ENCODE data around the gene XRCC4.

XRCC4 gene

GRCh38 chr5:83277953-83278352 lies 200.6 kb downstream of the XRCC4 start:
- H3K36me3 Mint-ChIP-seq (ENCODE audit: low read depth) = no peaks in the 10 kb centered on the region
- no peaks in the 10 kb centered on the region for H3K4me1 Mint-ChIP-seq (ENCODE audit: low read depth)
- H3K27me3 Mint-ChIP-seq (ENCODE audit: low read depth) = no peaks in the 10 kb centered on the region
- no peak overlapping the region for H3K27ac Mint-ChIP-seq
- H3K9me3 Mint-ChIP-seq = no peaks in the 10 kb centered on the region
- no peak overlapping the region for H3K4me3 Mint-ChIP-seq

GRCh38 chr5:83281176-83281575 lies 203.8 kb downstream of the XRCC4 start:
- Mint-ChIP-seq H3K9me3 (no peaks in the 10 kb centered on the region), H3K27ac (no peak overlapping the region), H3K27me3 (ENCODE audit: low read depth) (no peaks in the 10 kb centered on the region), H3K4me1 (ENCODE audit: low read depth) (no peaks in the 10 kb centered on the region), H3K4me3 (no peak overlapping the region), H3K36me3 (ENCODE audit: low read depth) (no peaks in the 10 kb centered on the region)

GRCh38 chr5:83281658-83282057 lies 204.3 kb downstream of the XRCC4 start:
- Mint-ChIP-seq H3K27ac (no peak overlapping the region), H3K9me3 (no peaks in the 10 kb centered on the region), H3K27me3 (ENCODE audit: low read depth) (no peaks in the 10 kb centered on the region), H3K36me3 (ENCODE audit: low read depth) (no peaks in the 10 kb centered on the region), H3K4me3 (no peak overlapping the region), H3K4me1 (ENCODE audit: low read depth) (no peaks in the 10 kb centered on the region)

DNA sequence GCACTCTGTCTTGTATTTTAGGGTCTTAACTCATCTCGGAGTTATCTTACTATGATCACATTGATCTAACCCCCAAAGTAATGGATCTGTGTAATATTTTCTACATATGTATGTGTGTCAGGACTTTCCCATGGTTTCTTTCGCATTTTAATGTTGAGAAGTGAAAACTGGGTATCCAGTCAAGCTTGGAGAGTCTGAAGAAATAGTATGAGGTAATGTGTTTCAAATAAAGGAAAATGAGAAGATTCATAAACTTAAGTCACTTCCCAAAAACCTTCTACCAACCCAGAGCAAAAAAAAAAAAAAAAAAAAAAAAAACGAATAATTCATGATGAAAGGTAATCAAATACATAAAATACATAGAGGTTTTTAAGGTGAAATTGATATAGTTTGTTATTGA lies 206.4 kb downstream of the XRCC4 start:
- H3K4me1 Mint-ChIP-seq (ENCODE audit: low read depth) = no peaks in the 10 kb centered on the region
- H3K27me3 Mint-ChIP-seq (ENCODE audit: low read depth) = no peaks in the 10 kb centered on the region
- H3K27ac Mint-ChIP-seq = no peak overlapping the region
- H3K4me3 Mint-ChIP-seq = no peak overlapping the region
- no peaks in the 10 kb centered on the region for H3K9me3 Mint-ChIP-seq
- no peaks in the 10 kb centered on the region for H3K36me3 Mint-ChIP-seq (ENCODE audit: low read depth)

- no peaks in the 10 kb centered on the region for H3K27me3 Mint-ChIP-seq (ENCODE audit: low read depth)
- no peak overlapping the region for H3K4me3 Mint-ChIP-seq
- H3K9me3 Mint-ChIP-seq = no peaks in the 10 kb centered on the region
- H3K4me1 Mint-ChIP-seq (ENCODE audit: low read depth) = no peaks in the 10 kb centered on the region
- H3K36me3 Mint-ChIP-seq (ENCODE audit: low read depth) = no peaks in the 10 kb centered on the region
- H3K27ac Mint-ChIP-seq = no peak overlapping the region
Measured at GRCh38 chr5:83285661-83286398, 208.5 kb downstream of the XRCC4 start.

DNA sequence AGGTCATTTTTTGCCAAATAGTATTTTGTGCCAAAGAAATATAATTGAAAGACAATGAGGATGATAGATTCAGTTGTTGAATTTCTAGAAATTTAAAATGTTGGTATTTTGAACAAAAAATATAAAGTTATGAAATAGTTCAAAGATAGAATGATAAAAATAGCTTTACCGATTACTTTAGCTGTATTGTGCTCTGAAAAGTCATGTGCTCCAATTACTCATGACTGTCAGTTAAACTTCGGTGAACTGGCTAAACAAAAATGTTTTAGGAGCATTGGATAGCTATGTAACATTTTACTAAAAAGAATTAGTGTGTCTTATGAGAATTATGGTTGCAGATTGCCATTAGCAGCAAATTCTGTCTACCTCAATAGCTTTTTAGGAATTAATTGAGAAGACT lies 216.9 kb downstream of the XRCC4 start:
- Mint-ChIP-seq H3K4me3 (no peak overlapping the region), H3K36me3 (ENCODE audit: low read depth) (no peaks in the 10 kb centered on the region), H3K9me3 (peaks cover 2% of the 10 kb centered on the region), H3K27me3 (ENCODE audit: low read depth) (no peaks in the 10 kb centered on the region), H3K27ac (no peak overlapping the region), H3K4me1 (ENCODE audit: low read depth) (no peaks in the 10 kb centered on the region)

DNA sequence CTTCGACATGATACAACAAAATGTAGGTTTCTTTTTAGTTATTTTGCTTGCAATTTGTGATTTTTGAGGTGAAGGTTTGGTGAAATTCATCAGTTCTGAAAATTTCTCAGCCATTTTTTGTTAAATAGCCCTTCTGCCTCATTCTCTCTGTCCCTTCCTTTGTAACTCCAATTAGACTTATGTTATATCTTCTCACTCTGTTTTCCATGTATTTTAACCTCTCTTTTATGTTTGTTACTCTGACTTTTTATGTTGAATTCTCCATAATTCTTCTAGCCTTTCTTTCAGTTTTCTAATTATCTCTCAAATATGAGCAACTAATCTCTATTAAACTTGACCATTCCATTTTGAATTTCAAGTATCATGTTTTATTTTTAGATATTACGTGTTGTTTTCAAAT lies 222.0 kb downstream of the XRCC4 start:
- peaks cover 2% of the 10 kb centered on the region for H3K4me1 Mint-ChIP-seq (ENCODE audit: low read depth)

GRCh38 chr5:83306572-83307241 lies 229.4 kb downstream of the XRCC4 start:
- H3K4me3 Mint-ChIP-seq = no peak overlapping the region

More for the DNA sequence above, 222.0 kb downstream of the XRCC4 start:
- Mint-ChIP-seq H3K9me3 (peaks cover 24% of the 10 kb centered on the region), H3K4me3 (no peak overlapping the region), H3K27ac (no peak overlapping the region), H3K27me3 (ENCODE audit: low read depth) (no peaks in the 10 kb centered on the region), H3K36me3 (ENCODE audit: low read depth) (peaks cover 3% of the 10 kb centered on the region)

DNA sequence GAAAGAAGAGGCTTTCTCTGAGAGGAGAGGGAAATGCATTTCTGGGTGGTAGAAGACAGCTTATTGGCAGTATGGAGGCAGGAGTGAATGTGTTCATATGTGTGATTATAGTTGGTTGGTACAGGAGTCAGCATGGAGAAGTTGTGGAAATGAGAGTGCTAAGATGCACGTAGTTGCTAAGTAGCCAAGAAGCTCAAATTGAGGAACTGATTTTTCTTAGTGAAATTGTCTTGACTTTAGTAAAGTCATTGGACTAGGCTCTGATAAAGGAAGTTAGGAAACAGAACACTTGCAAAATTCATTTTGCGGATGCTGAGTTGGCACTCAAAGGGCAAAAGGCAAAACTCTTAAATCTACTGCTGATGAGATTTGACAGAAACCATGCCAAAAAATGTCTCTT lies 235.3 kb downstream of the XRCC4 start:
- Mint-ChIP-seq H3K36me3 (ENCODE audit: low read depth) (peaks cover 3% of the 10 kb centered on the region), H3K27me3 (ENCODE audit: low read depth) (no peaks in the 10 kb centered on the region), H3K4me1 (ENCODE audit: low read depth) (no peaks in the 10 kb centered on the region), H3K27ac (no peak overlapping the region), H3K9me3 (peaks cover 12% of the 10 kb centered on the region), H3K4me3 (no peak overlapping the region)

More at GRCh38 chr5:83306572-83307241, 229.4 kb downstream of the XRCC4 start:
- no peak overlapping the region for H3K27ac Mint-ChIP-seq
- H3K36me3 Mint-ChIP-seq (ENCODE audit: low read depth) = no peaks in the 10 kb centered on the region
- no peaks in the 10 kb centered on the region for H3K27me3 Mint-ChIP-seq (ENCODE audit: low read depth)
- H3K9me3 Mint-ChIP-seq = peaks cover 4% of the 10 kb centered on the region
- H3K4me1 Mint-ChIP-seq (ENCODE audit: low read depth) = peaks cover 3% of the 10 kb centered on the region

- Mint-ChIP-seq H3K4me1 (ENCODE audit: low read depth) (no peaks in the 10 kb centered on the region), H3K9me3 (peaks cover 12% of the 10 kb centered on the region), H3K27me3 (ENCODE audit: low read depth) (no peaks in the 10 kb centered on the region), H3K27ac (no peak overlapping the region), H3K4me3 (no peak overlapping the region), H3K36me3 (ENCODE audit: low read depth) (peaks cover 3% of the 10 kb centered on the region)
Measured at GRCh38 chr5:83313436-83313835, 236.1 kb downstream of the XRCC4 start.

DNA sequence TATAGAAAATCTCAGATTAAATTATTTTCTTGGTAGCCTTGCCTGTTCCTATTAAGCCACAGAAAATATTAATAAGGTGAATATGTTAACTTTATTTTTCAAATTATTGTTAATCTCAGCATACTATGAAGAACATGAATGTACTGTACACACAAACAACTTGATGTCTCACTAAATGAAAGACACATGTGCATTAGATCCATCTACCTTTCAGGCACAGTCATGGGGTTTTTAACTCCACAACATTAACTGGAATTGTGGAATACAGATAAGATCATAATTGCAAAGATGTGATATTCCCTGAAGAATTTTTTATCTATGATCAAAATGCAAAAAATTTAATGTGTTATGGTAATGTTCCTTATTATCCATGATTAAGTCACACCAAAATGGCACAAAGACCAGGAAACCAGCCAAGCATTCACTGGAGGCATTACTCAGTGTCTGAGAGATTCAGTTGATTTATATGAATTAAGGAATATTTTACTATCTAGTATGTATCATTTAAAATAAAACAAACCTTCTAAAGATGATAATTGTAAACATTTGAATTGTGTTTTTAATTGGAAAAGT lies 244.2 kb downstream of the XRCC4 start:
- Mint-ChIP-seq H3K4me1 (ENCODE audit: low read depth) (no peaks in the 10 kb centered on the region), H3K27ac (no peak overlapping the region), H3K9me3 (no peaks in the 10 kb centered on the region), H3K4me3 (no peak overlapping the region), H3K36me3 (ENCODE audit: low read depth) (no peaks in the 10 kb centered on the region), H3K27me3 (ENCODE audit: low read depth) (no peaks in the 10 kb centered on the region)

GRCh38 chr5:83322273-83322924 lies 245.1 kb downstream of the XRCC4 start:
- H3K27ac Mint-ChIP-seq = no peak overlapping the region
- H3K4me3 Mint-ChIP-seq = no peak overlapping the region
- no peaks in the 10 kb centered on the region for H3K4me1 Mint-ChIP-seq (ENCODE audit: low read depth)
- H3K9me3 Mint-ChIP-seq = no peaks in the 10 kb centered on the region
- H3K36me3 Mint-ChIP-seq (ENCODE audit: low read depth) = no peaks in the 10 kb centered on the region
- no peaks in the 10 kb centered on the region for H3K27me3 Mint-ChIP-seq (ENCODE audit: low read depth)

- H3K27me3 Mint-ChIP-seq (ENCODE audit: low read depth) = no peaks in the 10 kb centered on the region
- H3K9me3 Mint-ChIP-seq = no peaks in the 10 kb centered on the region
- no peaks in the 10 kb centered on the region for H3K4me1 Mint-ChIP-seq (ENCODE audit: low read depth)
- H3K36me3 Mint-ChIP-seq (ENCODE audit: low read depth) = no peaks in the 10 kb centered on the region
- no peak overlapping the region for H3K4me3 Mint-ChIP-seq
- no peak overlapping the region for H3K27ac Mint-ChIP-seq
Measured at GRCh38 chr5:83323557-83324180, 246.3 kb downstream of the XRCC4 start.

DNA sequence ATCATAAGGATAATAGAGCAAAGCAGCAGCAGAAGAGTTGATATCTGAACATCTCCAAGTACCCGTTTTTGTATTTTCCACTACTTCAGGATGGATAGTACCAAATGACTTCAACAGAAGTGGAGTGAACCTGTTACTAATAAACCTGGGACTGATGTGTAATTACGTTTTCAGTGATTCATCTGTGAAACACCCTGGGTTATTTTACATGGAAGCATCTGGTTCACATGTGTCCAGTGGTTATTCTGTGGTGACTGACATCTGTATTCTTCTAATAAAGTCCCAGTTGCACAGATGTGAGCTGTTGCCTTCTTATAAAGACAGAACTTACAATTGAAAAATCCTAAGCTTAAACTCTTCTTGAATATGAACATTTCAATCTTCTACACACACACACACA lies 254.5 kb downstream of the XRCC4 start:
- Mint-ChIP-seq H3K4me3 (no peak overlapping the region), H3K36me3 (ENCODE audit: low read depth) (no peaks in the 10 kb centered on the region), H3K27me3 (ENCODE audit: low read depth) (no peaks in the 10 kb centered on the region), H3K4me1 (ENCODE audit: low read depth) (no peaks in the 10 kb centered on the region), H3K27ac (no peak overlapping the region), H3K9me3 (no peaks in the 10 kb centered on the region)
